GM06990 (cell line): ENCODE results near the gene NTF3.

Experiments
- DNase-seq: peaks from one replicate; pipeline ENCODE4 v3.0.0-alpha.2; 2011; ENCODE audit not compliant: insufficient read length; ENCODE audit errors: extremely low read depth
- H3K27me3 ChIP-seq: replicated peaks from 2 replicates; pipeline ENCODE4 v1.6.0; 2011; ENCODE audit warnings: low read length; ENCODE audit not compliant: control insufficient read depth, insufficient read depth
- H3K36me3 ChIP-seq: 2 replicates; pipeline ENCODE4 v1.5.1; 2011; ENCODE audit warnings: low read length; ENCODE audit not compliant: control insufficient read depth, insufficient read depth
- H3K4me3 ChIP-seq: replicated peaks from 2 replicates; pipeline ENCODE4 v1.5.1; 2011; ENCODE audit warnings: low read depth, mild to moderate bottlenecking, control low read depth, low read length
- CTCF ChIP-seq: IDR thresholded peaks from 2 replicates; pipeline ENCODE4 v1.5.1; 2011; ENCODE audit warnings: low read length, control low read depth, mild to moderate bottlenecking, inconsistent platforms; ENCODE audit not compliant: insufficient read depth, poor library complexity, severe bottlenecking

NTF3 gene

GRCh38 chr12:5444520-5444919, 12.6 kb downstream of the NTF3 start:
- Histone ChIP-seq H3K36me3 (no peaks in the 10 kb centered on the region), H3K4me3 (no peak overlapping the region), H3K27me3 (peaks cover 1% of the 10 kb centered on the region)
- TF ChIP-seq CTCF, result no peak
- DNase-seq, result no peak

GRCh38 chr12:5447320-5447719, 15.4 kb downstream of the NTF3 start:
- no peaks in the 10 kb centered on the region for H3K36me3 ChIP-seq
- H3K4me3 ChIP-seq, result no peak overlapping the region
- H3K27me3 ChIP-seq, result peaks cover 1% of the 10 kb centered on the region
- no peak for TF ChIP-seq CTCF
- no peak for DNase-seq

- no peak for DNase-seq
- no peak overlapping the region for H3K4me3 ChIP-seq
These were observed 19.3 kb downstream of the NTF3 start for GRCh38 chr12:5451251-5451650.

GRCh38 chr12:5452569-5452968, 20.7 kb downstream of the NTF3 start:
- TF ChIP-seq CTCF, result no peak
- no peak for DNase-seq
- Histone ChIP-seq H3K36me3 (no peaks in the 10 kb centered on the region), H3K27me3 (no peaks in the 10 kb centered on the region), H3K4me3 (no peak overlapping the region)

More at GRCh38 chr12:5451251-5451650, 19.3 kb downstream of the NTF3 start:
- H3K27me3 ChIP-seq, result peaks cover 1% of the 10 kb centered on the region; the same call in 1 of the 2 replicates
- no peaks in the 10 kb centered on the region for H3K36me3 ChIP-seq
- no peak for TF ChIP-seq CTCF

GRCh38 chr12:5453466-5453865, 21.6 kb downstream of the NTF3 start:
- DNase-seq, result no peak
- no peaks in the 10 kb centered on the region for H3K36me3 ChIP-seq
- H3K4me3 ChIP-seq, result no peak overlapping the region
- no peak for TF ChIP-seq CTCF
- H3K27me3 ChIP-seq, result no peaks in the 10 kb centered on the region

GRCh38 chr12:5455045-5455444, 23.1 kb downstream of the NTF3 start:
- no peak for TF ChIP-seq CTCF
- Histone ChIP-seq H3K4me3 (no peak overlapping the region), H3K36me3 (no peaks in the 10 kb centered on the region), H3K27me3 (no peaks in the 10 kb centered on the region; the same call in 1 of the 2 replicates)
- DNase-seq, result no peak
